Measurements from ENCODE around the gene NIPBL. TPM values are rescaled to one million over a fixed set of nuclear protein-coding genes. Genes with fewer than 3 reads are reported as not detected.

NIPBL gene
- total and polyA plus RNA-seq, 10 of the 15 experiments (the other 5 are each of a cell fraction or from before 2014, with no cell fraction given) = 10.4 to 50.4 (median 20.2) TPM

- POLR2A ChIA-PET = no interaction called here
- BruUV-seq (replicated peaks) = no TSS peak
These were observed 152.9 kb downstream of the NIPBL start for GRCh38 chr5:37029436-37029835.

More at GRCh38 chr5:37029436-37029835, 152.9 kb downstream of the NIPBL start:
- no peak for ATAC-seq
- H3K27me3 ChIP-seq (replicated peaks in 1 of 2; ENCODE audit: control insufficient read depth in 2 of 2, insufficient read depth in 2 of 2, low read length in 1 of 2) = no peaks in the 10 kb centered on the region
- WGBS (ENCODE audit: insufficient coverage, insufficient replicate concordance, low lambda C conversion rate, missing lambda C conversion rate) = 100% methylated on average over 1 of the region's 1 CpG
- TF ChIP-seq E2F8 (IDR thresholded peaks at IDR 0.05; ENCODE audit: low read depth, partially characterized antibody) (no peak), HCFC1 (IDR thresholded peaks at IDR 0.05; ENCODE audit: low read length) (no peak), NRF1 (conservative IDR thresholded peaks at IDR 0.05; ENCODE audit: low read depth, low read length) (no peak), USF2 (IDR thresholded peaks at IDR 0.05; ENCODE audit: borderline replicate concordance, low read depth, low read length) (no peak), RBBP5 (conservative IDR thresholded peaks at IDR 0.05) (no peak), SREBF1 (IDR thresholded peaks at IDR 0.05; ENCODE audit: low read length) (no peak), BCL11A (IDR thresholded peaks at IDR 0.05; ENCODE audit: low read depth, low read length) (no peak), SMAD1 (IDR thresholded peaks at IDR 0.05; ENCODE audit: low read depth, partially characterized antibody) (no peak)
- H2AFZ ChIP-seq (ENCODE audit: control insufficient read depth, low read depth, low read length) = no peak overlapping the region
- no peak overlapping the region for H3K4me2 ChIP-seq (ENCODE audit: control insufficient read depth, insufficient read depth)
- RAD21 ChIA-PET (ENCODE audit: unreplicated experiment) = no interaction called here
- no peak for DNase-seq (ENCODE audit: low read depth, low spot score)
- no peak overlapping the region for H3K9ac ChIP-seq (ENCODE audit: control insufficient read depth, insufficient read depth, low read length)
- CTCF ChIA-PET = interaction anchor here (0.8 kb wide), 1 partner anchor 159 kb away, joined by 4 read pairs; no protein-coding TSS in a partner anchor
- H3K4me3 ChIP-seq = no peak overlapping the region
- SMC1A ChIA-PET (ENCODE audit: uncharacterized antibody, unreplicated experiment) = interaction anchor here (1.1 kb wide), 1 partner anchor 12 kb away, joined by 3 read pairs; no protein-coding TSS in a partner anchor
- no peaks in the 10 kb centered on the region for H3K4me1 ChIP-seq (ENCODE audit: control insufficient read depth, insufficient read depth, low read length)
- H3K79me2 ChIP-seq (ENCODE audit: control insufficient read depth, insufficient read depth, low read length) = no peaks in the 10 kb centered on the region
- intact Hi-C loops (cut with micrococcal nuclease; ENCODE audit: unreplicated experiment) (no loop called here), in situ Hi-C loops (cut with MboI) (no loop called here)
- no peak overlapping the region for H3K27ac ChIP-seq (ENCODE audit: control insufficient read depth, insufficient read depth)
- H4K20me1 ChIP-seq (ENCODE audit: control insufficient read depth, insufficient read depth) = no peaks in the 10 kb centered on the region
- no peaks in the 10 kb centered on the region for H3K9me3 ChIP-seq (replicated peaks; ENCODE audit: control insufficient read depth, insufficient read depth, low read length)
- peaks cover 0 to 15% of the 10 kb centered on the region in 2 experiments; a peak in 2 of 4 replicates for H3K36me3 ChIP-seq (ENCODE audit: control insufficient read depth in 2 of 2, insufficient read depth in 2 of 2, low read length in 1 of 2)
- no peak for FAIRE-seq
